DMS53 treated with DMSO at 0.1 percent for 48 hours (cell line): Measurements from ENCODE around the gene MACF1.
"Not testable (repeated sequence)": the region's sequence is repeated elsewhere in the genome, so short reads cannot be mapped to it uniquely, and the experiment has no call there.

Source experiments
- DNase-seq: peaks from one replicate; lab custom pipeline; 2025; ENCODE audit not compliant: unreplicated experiment; lab: John Stamatoyannopoulos, UW

The MACF1 gene

DNA sequence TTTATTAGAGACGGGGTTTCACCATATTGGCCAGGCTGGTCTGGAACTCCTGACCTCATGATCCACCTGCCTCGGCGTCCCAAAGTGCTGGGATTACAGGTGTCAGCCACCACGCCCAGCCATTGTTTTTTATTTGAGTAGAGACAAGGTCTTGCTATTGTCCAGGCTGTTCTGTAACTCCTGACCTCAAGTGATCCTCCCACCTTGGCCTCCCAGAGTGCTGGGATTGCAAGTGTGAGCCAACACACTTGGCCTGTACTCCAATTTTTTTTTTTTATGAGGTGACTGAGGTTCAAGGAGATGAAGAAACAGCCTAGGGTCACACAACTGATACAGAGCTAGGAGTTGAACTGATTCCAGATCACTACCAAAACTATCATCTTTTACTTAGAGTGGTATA, 245.5 kb downstream of the MACF1 start:
- not testable (repeated sequence) for DNase-seq

DNA sequence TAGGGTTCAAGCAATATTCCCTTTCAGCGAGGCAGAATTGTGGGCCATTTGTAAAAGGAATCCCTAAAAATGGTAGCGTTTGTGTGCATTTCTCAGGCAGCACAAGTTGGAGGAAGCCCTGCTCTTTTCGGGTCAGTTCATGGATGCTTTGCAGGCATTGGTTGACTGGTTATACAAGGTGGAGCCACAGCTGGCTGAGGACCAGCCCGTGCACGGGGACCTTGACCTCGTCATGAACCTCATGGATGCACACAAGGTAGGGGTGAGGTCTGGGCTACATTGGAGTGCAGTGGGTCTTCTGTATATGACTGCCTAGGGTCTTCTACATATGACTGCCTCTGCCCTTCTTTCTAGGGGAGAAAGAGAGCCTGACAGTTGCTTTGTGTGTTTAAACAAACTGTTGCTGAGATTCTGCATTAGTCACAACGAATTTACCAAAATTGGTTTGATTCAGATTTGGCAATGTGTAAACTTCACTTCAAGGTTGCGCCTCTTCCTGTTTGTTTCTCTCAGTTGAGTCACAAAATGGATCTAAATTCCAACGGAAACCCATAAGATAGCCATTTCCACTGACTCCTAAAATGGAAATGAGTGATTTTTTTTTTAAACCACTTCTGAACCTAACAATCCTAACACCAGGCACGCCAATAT, 246.6 kb downstream of the MACF1 start:
- DNase-seq, result no peak

DNA sequence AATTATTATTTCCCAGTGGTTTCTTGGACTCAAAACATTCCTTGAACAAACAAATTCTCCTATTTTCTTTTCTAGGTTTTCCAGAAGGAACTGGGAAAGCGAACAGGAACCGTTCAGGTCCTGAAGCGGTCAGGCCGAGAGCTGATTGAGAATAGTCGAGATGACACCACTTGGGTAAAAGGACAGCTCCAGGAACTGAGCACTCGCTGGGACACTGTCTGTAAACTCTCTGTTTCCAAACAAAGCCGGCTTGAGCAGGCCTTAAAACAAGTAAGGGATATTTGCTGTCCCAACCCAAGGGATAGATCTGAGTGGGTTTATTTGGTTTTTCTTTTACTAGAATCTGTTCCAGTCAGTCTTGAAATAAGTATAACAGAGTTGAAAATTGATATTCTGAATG, 247.6 kb downstream of the MACF1 start:
- no peak for DNase-seq

DNA sequence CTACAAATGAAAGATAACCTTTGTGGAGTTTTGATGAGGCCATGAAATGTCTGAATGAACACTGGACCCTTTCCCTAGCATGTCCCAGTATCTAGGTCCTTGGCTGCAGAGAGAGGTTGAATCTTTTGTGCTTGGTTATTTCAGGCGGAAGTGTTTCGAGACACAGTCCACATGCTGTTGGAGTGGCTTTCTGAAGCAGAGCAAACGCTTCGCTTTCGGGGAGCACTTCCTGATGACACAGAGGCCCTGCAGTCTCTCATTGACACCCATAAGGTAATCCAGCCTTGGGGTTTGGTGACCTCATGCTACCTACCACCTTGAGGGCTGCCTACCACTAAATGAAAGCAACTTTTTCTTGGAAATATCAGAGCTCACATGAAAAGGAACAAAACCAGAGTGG, 248.0 kb downstream of the MACF1 start:
- no peak for DNase-seq

DNA sequence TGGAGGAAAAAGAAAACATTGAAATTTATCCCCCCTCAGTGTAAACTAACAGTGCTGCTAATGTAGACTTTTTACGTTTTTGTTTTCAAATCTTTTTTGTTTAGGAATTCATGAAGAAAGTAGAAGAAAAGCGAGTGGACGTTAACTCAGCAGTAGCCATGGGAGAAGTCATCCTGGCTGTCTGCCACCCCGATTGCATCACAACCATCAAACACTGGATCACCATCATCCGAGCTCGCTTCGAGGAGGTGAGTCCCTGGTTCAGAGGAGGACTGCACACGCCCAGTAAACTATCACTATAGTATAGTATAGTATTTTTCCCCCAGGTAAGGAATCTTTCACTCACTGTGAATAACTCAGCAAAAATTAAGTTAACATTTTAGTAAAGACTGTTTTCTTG, 249.1 kb downstream of the MACF1 start:
- no peak for DNase-seq

DNA sequence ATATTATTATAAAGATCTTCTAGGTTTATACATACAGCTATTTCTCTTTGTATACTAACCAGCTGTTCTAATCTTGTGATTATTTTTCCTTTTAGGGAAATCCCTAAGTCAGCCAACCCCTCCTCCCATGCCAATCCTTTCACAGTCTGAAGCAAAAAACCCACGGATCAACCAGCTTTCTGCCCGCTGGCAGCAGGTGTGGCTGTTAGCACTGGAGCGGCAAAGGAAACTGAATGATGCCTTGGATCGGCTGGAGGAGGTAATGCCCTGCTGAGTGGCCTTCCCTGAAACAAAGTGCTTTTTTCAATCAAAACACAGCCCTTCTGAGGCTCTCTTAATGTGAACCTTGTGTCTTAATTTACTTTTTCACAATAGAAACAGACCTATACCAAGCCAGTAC, 254.5 kb downstream of the MACF1 start:
- DNase-seq, result no peak

DNA sequence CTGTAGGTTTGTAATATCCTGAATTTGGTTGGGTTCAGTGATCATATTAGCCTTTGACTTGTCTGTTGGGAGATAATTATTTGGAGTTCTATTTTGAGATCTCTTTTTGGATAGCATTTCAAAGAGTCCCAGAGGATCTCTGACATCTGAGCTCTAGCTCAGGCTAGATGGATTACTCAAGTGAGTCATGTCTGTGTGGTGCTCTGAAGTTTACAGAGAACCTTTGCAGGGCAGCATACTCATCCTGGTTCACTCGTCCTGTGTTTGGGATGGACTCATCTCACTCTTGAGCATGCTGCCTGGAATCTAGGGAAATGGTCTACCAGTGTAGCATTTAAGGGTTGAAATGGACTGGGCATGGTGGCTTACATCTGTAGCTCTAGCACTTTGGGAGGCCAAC, 257.6 kb downstream of the MACF1 start:
- no peak for DNase-seq

DNA sequence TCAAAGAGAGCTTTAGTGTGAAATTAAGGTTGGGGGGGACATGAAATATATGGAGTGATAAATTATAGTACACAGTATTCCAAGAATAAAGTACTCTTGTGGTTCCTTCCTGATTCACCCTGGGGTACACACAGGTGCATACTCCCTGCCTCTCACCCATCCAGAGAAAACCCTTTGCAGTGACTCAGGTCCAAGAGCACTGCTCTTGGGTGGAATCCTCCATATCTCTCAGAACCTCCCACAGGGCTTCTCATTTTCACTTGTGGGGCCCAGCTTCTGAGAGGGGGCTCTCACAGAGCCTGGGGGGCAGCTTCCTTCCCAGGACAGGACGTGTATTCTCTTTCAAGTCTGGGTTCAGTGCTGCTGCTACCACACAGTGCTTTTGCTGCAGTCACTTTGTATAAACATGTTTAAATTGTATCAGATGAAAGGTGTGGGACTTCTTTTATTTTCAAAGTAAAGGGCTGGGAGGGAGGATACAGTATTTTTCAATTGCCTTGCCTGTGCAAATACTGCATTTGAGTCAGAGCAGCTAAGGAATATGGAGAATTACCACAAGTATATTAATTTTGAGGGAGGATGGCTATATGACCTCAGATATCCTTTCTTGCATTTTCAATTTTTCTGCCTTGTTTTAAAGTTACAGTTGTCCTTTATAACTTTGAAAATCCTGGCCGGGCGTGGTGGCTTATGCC, 262.1 kb downstream of the MACF1 start:
- DNase-seq, result no peak

DNA sequence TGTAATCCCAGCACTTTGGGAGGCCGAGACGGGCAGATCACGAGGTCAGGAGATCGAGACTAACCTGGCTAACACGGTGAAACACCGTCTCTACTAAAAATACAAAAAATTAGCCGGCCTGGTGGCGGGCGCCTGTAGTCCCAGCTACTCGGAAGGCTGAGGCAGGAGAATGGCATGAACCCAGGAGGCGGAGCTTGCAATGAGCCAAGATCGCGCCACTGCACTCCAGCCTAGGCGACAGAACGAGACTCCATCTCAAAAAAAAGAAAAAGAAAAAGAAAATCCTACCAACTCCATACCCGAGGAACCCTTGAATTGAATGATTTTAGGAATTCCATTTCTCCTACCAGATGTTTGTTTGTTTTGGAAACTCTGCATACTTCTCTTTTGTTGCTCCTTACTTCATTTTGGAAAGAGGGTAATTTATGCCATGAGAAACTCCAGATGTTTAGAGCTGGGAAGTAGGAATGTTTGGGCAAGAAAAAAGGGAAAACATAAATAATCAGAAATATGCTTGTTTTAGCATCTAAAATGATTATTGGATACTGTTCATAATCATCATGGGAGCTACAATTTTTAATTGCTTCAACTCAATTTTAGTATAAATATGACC, 262.7 kb downstream of the MACF1 start:
- not testable (repeated sequence) for DNase-seq

DNA sequence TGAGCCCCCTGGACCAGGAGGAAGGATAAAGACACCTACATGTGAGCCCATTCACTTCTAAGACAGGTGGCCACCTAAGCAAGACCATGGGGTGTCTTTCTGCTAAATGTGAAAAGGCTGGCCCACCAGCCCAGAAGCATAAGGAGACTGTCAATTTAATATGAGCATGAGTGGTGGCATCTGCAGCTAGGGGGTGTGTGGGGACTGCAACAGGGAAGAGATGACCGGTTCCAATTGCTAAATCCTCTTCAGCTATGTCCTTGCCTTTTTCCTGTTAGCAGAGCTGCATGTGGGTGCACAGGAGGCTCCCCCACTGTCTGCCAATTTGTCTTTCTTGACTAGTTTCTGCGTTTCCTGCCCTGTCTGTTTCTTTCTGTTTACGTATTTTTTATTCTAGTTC, 264.7 kb downstream of the MACF1 start:
- DNase-seq, result no peak

DNA sequence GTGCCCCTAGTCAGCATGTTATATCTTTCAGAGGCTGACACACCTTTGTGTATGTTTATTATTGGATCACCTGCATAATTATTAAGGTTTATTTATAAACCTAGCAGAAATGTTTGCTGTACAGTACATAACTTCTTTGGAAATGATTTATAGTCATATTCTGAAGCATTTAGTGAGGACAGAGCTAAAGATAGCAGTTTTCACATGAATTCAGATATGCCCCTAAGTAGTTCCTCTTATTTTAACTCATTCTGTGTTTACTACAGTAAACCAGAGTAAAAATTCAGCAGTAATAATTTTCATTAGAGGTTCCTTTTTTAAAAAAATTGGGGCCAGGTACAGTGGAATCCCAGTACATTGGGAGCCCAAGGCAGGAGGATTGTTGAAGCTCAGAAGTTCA, 265.5 kb downstream of the MACF1 start:
- no peak for DNase-seq

DNA sequence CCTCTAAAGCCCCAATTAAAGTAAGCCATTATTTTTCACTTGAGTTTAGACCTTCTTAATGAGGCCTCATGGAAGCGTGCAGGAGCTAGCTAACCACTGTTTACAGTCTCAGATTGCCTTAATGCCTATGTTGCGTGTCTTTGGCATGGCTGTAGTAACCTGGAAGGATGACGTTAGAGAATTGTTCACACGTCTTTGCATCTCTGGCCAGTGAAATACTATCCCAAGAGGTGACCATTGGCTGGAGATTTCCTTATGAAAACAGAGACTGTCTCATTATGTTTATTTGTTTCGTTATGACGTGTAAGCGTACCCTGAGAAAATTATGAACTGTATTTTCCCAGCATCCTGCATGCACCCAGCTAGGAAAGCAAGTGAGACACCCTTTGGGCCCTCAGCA, 268.3 kb downstream of the MACF1 start:
- DNase-seq, result no peak

DNA sequence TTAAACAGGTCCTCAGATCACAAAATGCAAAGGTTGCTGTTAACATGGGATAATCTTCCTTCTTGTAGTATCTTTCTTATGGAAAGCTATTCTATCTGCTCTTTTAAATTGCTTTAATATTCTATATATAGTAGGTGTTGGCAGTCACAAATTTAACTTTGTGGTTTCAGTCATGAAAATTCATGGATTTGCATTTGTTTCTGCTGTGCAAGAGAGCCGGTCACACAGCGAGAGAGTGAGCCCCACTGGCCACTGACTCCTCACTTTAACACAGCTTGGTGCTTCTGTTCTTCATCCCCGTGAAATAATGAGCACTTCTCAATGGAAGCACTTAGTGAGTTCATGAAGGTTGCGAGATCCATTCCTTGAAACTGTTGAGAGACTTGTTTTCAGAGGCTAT, 268.8 kb downstream of the MACF1 start:
- no peak for DNase-seq

DNA sequence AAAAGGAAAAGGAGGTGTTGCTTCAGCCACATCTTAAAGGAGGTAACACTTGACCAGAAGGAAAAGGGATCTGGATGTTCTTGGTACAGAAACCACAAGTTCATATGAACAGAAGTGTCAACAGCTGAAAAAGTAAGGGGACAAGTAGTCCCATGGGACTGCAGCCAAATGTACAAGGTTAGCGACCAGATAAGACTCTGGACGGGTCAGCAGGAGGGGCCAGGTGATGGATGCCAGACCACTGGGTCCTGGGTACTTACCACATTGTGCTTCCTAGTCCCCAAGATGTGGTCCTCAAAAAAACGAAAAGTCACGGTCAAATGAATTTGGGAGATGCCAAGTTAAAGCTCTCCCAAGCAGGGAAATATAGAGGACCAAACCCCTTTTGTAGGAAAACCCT, 270.3 kb downstream of the MACF1 start:
- DNase-seq, result no peak

DNA sequence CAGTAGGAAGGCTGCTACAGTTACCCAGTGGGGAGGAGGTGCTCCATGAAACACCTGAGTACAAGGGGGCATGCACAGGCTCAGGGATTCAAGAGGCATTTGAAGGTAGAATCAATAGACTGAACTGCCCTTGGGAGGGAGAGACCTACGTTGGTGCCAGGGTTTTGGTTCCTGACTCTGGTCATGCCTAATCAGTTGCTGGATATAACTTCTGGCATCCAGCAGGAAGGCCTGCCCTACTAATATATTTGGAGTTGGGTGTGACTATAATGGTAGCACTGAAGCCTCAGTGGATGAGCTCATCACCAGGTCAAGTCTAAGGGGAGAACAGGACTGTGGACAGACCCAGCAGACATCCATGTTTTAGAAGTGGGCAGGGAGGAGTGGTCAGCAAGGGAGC, 271.1 kb downstream of the MACF1 start:
- not testable (repeated sequence) for DNase-seq

DNA sequence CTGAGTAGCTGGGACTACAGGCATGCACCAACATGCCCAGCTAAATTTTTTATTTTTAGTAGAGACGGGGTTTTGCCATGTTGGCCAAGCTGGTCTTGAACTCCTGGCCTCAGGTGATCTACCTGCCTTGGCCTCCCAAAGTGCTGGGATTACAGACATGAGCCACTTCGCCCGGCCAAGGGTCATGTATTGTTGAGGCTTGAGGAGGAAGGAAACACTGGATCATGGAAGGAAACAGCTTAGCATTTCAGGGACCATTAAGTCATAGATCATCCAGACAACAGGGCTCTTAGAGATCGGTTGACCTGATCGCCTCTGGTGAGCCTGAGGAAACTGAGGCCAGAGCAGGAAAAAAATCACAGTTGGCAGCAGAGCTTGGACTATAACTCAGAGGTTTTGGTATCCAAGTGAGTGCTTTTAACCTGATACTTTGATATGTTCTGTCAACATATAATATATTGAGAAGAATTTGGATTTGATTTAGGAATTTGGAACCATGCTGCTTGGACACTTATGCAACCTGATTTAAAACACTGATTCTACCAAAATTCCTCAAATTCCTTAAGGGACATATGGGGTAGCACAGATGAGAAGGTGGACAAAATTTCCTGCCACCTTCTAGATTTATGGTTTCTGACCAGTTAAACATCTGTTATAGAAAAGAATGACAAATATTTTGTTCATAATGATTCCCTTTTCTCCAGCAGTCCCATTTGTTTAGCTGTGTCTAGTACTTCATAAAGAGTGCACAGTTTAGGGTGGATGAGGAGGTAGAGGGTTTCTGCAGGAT, 273.8 kb downstream of the MACF1 start:
- DNase-seq, result no peak

DNA sequence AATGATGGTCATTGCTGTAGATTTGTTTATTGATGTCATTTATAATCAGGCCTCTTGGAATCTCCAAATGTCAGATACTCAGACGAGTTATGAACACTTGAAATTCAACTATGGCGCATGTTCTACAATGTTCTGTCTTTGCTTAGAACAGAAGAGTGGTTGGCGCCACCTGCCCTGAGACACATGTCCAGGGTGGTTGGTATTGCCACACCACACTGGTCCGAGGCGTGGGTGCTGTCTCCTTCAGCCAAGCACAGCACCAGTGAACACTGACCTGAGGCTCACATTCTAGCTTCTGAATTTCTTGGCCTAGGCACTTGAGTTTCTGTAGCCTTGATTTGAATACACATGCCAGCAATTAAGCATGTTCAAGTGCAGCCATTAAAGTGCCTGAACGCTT, 276.8 kb downstream of the MACF1 start:
- DNase-seq, result no peak

DNA sequence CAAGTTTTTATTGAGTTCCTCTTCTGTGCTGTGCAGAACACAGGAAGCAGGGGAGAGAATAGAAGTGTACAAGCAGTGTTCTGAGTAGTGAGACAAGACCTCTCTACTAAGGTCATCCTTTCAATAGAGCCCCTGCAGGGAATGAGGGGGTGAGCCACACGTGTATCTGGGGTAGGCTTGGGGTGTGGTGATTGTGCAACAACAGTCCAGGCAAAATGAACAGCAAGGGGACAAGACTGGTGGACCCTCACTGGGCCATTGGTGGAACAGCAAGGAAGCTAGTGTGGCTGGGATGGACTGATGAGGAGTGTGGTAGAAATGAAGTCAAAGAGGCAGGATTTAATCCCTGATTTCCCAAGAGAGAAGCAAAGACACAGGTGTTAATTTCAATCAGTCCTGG, 278.8 kb downstream of the MACF1 start:
- DNase-seq, result no peak

DNA sequence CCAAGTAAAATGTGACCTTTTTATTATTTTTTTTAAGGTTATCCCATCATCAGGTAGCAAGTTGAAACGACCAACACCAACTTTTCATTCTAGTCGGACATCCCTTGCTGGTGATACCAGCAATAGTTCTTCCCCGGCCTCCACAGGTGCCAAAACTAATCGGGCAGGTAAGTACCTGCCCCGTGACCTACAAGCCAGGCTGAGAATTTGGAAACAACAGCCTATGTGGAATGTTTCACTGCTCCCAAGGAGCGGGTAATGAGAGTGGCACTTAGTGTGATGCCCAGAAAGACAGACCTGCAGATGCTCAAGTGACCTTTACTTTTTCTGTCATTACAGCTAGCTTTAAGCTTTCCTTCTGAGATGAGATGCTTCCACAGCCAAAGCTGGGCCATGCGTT, 280.1 kb downstream of the MACF1 start:
- no peak for DNase-seq

DNA sequence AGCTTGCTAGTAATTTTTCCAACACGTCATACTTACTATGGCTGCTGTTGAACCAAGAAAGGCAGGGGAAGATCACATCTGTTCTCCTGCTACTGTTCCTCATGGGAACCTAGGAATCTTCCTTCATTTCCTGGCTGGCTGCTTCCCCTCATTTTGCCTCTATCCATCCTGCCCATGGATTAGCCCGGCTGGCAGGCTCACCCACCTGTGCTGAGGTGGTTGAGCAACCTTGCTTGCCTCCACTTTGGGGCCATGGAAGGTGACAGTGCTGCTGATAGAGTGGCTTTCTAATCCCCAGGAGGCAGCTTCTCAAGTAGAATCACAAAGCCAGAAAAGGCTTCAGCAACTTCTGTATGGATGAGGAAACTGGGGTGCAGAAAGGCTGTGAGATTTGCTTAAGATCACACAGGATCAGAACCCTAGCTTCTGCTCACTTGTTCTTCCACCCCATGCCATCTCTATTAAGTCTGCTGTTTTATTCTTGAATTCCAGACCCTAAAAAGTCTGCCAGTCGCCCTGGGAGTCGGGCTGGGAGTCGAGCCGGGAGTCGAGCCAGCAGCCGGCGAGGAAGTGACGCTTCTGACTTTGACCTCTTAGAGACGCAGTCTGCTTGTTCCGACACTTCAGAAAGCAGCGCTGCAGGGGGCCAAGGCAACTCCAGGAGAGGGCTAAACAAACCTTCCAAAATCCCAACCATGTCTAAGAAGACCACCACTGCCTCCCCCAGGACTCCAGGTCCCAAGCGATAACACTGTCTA, 280.7 kb downstream of the MACF1 start:
- DNase-seq, result no peak

DNA sequence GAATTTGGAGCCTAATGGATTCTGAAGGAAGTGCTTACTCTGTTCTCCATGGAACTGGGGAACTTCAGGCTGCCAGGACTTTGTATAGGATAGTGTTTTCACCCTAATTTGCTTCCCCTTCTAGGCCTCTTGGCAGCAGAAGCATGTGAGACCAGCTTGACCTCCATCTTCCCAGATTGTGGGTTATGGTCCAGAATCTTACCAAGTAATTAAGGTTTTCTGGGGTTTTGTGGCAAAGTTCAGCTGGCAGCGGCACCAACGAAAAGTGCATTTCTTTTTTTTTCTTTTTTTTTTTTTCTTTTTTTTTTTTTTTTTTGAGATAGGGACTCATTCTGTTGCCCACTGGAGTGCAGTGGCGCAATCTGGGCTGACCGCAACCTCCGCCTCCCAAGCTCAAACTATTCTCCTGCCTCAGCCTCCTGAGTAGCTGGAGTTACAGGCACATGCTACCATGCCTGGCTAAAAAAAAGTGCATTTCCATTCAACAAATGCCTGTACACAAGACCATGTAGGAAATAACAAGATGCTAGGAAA, 283.6 kb downstream of the MACF1 start:
- DNase-seq, result no peak
